NOMO-1 treated with DMSO at 0.1 percent for 48 hours (cell line): ENCODE data around the gene RAPGEF6.
"Not testable (repeated sequence)": the region's sequence is repeated elsewhere in the genome, so short reads cannot be mapped to it uniquely, and the experiment has no call there.

ENCODE experiments used
- DNase-seq: peaks from one replicate; lab custom pipeline; 2025; ENCODE audit not compliant: unreplicated experiment; lab: John Stamatoyannopoulos, UW

The RAPGEF6 gene

DNA sequence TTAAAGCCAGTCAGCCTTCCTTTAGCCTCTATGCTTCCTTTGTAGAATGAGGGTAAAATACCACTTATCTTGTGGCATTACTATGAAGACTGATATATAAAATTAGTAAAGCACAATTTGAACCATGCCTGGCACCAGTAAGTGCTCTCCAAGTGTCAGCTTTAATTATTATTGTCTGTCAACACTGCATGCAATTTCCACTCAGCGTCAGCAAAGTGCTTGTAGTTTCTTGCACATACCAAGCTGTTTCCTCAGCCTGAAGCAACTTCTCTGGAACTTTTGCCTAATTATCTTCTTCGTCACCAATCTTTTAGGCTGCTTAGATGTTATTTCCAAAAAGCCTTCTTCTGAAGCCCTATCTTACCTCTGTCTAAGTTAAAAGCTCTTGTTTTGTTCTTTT, 193.8 kb downstream of the RAPGEF6 start:
- DNase-seq = no peak

DNA sequence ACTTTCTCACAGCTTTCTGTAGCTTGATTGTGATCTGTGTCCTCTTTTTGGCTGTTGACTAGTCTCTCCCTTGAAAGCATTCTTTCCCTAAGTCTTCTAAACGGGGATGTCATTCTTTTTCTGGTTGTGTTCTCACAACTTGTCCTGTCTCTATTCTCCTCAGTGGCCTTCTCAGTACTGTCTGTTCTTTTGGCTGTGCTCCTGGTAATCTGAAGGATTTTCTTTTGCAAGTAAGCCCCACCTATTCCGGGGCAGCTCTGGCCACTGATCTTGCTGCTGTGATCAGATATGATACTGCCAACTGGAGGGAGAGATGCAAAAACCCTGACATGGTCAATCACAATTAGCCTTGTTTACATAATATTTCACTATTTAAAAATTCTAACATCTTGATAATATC, 198.9 kb downstream of the RAPGEF6 start:
- DNase-seq = no peak

DNA sequence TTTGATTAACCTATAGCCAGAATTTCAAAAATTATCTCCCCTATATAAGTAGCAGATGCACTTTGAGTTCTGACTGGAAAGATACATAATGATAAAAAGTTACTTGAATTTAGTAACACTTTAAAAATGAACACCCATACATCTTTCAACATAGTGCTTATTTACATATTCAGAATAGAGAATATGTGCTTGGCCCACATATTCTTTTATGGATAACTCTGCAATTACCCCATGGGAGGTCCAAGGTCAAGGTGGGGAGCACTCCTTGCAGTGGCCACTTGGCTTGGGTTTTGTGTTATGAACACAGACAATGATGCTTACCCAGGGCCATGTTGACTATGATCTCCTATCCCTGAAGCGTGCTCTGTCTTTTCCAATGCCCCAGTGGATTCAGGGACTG, 201.9 kb downstream of the RAPGEF6 start:
- DNase-seq = no peak

DNA sequence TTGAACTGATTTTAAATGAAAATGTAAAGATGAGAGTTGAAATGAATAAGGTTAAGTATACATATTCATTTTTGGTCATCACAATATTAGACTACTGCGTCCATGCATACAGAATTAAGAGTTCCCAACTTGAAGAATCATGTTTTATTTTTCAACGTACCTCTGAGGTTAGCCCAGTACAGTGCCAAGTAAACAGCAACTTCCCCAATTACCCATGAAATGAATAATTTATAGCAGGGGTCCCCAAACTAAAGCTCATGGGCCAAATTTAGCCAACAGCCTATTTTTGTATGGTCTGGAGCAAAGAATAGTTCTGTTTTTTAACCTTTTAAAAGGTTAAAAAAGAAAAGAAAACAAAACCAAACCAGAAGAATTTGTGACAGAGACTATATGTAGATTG, 203.2 kb downstream of the RAPGEF6 start:
- DNase-seq = no peak

DNA sequence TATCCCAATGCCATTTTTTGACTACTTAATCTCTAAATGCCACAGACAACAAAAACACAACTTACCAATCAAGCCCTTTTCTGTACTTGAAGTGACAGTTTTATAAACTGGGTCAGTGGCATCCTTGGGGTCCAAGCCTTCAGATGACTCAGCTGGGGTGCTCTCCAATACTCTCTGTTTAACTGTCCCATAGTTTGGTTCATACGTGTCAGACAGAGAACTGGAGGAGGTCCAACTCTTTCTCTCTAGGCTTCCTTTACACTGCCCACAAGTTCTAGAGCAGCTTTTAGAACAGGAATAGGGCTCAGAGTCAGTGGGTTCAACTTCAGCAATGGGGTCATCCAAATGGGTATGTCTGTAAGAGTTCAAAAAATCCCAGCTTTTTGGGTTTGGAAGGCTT, 204.2 kb downstream of the RAPGEF6 start:
- DNase-seq = no peak

DNA sequence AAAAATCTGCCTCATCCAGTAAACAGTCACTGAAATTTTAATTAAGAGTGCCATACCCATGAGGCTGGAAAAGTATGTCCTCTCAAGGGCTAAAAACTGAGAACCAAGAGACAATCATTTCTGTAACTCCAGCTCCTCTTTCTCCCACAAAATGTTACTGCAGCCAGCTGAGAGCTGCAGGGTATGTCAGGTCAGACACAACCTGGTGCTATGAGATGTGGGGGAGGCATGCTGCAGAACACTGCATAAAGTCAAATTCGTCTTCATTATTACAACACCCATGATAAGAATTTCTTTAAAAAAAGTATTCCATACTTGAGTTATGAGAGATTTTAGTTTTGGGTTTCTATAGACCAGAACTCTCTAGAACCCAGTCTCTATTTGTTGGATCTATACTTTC, 209.0 kb downstream of the RAPGEF6 start:
- DNase-seq = no peak

DNA sequence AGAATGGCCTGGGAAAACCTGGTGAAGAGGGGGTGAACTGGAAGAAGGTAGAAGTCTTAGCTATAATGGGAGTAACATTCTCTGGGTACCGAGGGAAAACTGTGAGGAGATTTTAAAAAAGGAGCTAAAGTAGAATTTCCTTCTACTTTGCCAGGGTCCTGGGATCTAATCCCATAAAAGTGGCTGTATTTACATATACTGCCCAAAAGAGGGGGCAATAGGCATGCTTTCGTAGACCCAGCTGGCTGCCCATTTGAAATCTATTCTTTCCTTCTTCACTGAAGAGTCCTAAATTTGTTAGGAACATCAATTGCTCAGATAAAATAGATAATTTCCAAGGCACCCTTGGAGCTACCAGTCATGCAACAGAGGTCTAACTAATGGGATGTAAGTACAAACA, 212.0 kb downstream of the RAPGEF6 start:
- no peak for DNase-seq

DNA sequence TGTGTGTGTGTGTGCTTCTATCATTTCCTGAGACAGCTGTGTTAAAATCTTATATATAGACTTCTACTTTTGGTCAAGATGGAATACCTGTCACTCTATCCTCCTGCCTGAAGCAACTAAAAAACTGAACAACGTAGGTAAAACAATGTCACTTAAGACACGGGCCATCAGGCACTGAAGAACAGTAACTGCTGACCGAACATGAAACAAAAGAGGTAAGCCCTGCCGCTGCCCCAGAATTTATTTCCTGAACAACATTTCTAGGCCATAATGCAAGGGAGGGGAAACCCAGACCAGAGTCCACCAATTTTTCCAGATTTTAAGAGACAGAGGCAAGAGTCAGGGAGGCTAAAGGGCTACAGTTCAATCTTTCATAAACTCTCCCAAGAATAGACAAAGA, 215.2 kb downstream of the RAPGEF6 start:
- no peak for DNase-seq

DNA sequence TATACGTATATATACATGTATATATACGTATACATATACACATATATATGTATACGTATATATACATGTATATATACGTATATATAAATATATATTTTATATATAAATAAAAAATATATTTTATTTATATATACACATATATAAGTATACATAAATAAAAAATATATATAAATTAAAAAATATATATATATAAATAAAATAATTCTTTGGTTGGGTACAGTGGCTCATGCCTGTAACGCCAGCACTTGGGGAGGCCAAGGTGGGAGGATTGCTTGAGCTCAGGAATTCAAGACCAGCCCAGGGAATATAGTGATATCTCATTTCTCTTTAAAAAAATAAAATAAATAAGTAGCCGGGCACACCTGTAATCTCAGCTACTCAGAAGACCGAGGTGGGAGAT, 216.2 kb downstream of the RAPGEF6 start:
- DNase-seq = no peak

DNA sequence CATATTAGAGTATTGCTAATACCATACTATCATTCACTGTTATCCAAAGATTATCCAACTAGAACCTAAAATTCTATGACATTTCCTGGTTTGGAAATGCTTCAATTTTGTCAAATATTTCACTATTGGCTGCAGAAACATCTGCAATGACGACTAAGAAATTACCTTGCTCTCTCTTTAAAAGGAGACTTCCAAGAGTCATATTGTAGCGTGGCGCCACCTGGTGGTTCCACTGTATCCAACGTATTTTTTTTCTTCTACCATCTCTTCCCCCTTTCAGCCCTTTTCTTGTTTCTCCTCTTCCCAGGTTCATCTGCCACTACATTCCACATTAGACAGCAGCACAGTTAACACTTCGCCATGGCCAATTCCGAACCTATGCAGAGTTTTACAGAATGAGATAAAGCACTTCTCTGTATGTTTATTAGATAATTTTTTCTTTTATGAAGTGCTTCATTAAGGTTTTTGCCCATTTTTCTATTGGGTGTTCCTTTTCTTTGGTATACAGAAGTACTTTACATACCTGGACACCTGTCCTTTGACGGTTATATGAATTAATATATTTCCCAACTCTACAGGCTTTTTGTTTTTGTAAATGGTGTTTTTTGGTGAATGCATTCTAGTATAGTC, 217.7 kb downstream of the RAPGEF6 start:
- DNase-seq = peak; percentile 58

DNA sequence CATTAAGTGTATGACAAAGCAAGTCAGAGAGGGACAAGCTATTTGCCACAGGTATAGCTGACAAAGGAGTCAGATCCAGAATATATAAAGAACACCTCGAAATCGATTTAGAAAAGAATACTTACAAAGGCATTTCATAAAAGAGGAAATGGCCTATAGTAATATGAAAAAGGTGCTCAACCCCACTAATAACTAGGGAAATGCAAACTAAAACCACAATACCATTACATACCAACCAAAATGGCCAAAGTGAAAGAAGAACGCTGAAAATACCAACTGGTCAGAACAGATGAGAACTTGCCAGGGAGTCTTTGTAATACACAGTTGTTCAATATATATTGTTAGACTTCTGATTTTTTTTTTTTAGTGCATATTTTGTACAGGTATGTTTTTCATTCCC, 218.3 kb downstream of the RAPGEF6 start:
- peak; percentile 18 for DNase-seq

DNA sequence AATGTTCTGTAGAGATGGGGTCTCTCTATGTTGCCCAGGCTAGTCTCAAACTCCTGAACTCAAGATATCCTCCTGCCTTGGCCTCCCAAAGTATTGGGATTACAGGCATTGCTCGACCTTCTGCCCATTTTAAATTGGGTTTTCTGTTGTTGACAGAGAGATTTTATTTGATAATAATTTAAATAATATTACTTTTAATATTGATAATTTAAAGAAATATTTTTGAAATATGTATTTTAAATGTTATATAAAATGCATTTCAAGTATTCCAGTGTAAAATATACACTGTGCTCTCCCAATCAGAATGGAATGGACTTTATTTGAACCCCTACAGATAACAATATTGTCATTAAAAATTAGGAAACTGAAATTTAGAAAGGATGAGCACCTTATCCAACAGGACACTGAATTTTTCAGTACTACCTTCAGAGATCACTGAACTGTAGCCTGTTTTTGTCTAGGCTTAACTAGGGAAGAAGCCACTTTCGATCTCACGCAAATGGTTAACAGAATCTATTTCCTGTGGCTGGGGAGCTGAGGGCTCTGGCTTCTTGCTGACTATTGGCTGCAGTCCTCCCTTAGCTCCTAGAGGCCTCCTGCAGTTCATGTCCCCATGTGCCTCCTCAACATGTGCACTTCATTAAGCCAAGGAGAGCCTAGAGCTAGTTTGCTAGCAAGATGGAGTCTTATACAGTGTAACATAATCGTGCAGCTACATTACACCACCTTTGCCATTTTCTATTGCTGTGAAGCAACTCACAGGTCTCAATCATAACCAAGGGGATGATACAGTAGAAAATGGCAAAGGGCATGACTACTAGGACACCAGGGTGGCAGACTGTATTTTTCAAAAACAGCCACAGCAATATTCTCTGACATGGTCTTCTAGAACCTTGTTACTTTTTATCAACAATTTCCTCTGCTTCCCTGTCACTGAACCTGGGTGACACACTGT, 221.1 kb downstream of the RAPGEF6 start:
- DNase-seq = no peak

DNA sequence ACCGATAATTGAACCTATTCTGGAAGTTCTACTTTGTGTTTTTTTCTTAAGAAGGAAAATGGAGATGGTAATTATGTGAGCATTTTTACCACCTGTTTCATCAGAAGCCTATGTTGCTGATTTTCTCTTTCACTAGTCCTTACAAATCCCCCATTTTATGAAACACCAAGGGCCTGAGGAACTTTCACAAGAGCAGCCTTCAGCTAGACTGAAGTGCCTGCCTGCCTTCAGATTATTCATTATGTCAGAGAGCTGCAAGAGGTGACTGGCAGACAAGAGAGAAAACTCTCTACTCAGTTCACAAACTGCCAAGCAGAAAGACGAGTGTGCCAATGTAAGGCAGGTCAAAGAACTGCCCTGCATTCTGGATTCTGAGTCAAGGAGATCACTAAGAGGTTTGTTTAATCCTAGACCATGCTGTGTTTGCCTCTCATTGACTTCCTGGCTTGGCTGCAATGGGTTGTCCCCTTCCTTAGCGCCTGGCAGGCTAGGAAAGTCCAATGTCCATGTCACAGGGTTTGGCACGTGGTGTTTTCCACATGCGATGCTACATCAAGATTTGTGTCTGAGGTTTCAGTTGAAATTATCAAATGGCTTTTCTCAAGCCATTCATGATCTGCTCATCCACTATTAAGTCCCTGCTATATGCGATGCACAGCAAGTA, 227.9 kb downstream of the RAPGEF6 start:
- DNase-seq = no peak

DNA sequence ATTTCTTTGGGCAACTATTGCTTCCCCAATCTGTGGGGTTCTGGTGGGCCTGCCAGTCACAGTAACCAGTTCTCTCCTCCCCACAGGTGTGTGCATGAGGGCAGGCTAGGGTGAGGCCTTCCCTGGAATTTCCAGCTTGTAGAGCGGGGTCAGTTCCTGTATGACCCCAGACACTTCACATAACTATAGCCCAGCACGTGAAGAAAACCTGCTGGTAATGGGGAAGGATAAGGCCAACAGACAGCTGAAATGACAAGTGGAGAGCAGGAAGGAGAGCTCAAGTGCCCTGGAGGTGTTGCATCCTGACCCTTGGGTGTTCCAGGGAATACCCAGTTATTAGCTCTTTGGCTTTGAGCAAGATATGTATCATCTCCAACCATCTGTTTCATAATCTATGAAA, 229.0 kb downstream of the RAPGEF6 start:
- DNase-seq = no peak

DNA sequence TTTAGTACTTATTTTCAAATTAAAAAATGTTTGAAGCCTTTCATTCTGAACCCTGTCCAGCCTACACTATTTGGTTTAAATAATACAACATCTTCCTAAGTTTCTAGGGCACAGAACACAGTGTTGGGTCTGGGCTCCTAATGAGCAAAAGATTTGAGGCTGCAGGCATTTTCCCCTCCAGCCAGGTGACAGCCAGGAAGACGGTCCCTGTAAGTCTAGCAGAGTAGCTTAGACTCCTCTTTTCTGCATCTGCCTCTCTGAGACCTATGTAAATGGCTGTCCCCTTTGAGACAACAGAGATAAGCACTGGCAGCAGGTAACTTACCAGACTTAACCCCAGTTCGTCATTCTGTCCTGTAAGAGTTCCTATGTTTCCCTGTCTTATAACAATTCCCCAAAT, 229.4 kb downstream of the RAPGEF6 start:
- no peak for DNase-seq

DNA sequence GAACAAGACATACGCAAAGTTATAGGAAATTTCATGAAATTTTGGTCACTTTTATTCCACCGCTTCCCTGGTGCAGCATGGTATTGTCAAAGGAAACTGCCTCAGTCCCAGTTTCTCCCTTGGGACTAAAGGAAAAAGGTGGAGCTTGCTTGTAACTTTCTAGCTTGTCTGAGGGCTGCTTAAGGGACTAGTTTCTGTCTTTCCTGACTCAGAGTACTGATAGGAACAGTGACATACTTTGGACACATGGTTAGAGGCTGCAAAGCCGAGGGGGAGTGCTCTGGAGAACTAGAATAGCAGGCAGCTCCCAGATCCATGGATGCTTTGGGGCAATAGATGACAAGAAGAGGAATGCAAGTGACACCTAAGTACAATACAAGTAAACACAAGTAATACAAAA, 234.4 kb downstream of the RAPGEF6 start:
- DNase-seq = no peak

DNA sequence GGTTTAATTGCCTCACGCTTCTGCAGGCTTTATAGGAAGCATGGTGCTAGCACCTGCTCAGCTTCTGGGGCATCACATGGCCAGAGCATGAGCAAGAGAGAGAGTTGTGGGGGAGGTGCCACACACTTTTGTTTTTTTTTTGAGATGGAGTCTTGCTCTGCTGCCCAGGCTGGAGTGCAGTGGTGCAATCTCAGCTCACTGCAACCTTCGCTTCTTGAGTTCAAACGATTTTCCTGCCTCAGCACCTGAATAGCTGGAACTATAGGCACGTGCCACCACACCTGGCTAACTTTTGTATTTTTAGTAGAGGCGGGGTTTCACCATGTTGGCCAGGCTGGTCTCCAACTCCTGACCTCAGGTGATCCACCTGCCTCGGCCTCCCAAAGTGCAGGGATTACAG, 236.0 kb downstream of the RAPGEF6 start:
- DNase-seq = not testable (repeated sequence)

DNA sequence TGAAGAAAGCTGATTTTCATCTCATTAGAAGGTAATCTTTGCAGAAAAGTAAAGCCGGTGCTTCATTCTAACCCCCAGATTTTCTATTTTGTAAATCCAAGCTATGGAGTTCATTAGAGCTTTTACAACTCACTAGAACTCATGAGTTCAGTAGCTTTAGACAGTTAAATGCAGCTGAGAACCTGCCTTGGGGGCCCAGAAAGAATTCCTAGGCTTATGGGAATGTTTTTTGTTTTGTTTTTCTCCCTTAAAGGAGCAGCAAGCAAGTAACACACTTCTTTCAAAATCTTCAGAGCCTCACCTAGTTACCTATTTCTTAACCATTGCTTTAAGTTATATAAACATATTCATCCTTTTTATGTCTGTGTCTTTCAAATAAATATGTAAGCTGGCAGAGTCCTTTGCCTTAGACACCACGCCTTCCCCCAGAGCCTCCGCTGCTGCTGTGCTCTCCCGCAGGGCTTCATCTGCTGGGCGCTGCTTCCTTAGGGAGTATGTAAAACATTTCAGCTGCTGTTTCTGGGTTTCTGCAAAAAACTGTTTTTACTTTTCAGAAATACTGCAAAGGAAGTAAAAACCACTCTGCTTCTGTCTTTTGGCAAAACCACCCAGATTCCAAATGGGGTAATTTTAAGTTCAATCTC, 238.3 kb downstream of the RAPGEF6 start:
- no peak for DNase-seq

DNA sequence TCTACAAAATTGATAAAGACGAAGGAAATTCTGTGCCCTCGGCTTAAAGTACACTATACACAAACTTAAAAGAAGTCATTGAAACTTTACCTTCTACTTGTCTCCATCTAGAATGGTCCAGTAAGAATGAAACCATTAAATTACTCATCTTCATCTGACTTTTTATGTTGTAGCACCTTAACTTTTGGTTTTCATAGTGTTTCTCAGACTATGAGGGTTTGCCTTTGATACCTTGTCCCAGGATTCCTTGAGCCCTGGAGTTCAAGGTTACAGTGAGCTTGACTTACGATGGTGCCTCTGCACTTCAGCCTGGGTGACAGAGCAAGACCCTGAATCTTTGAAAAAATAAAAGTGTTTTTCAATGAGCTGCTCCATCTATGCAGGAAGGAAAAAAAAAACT, 239.0 kb downstream of the RAPGEF6 start:
- no peak for DNase-seq

DNA sequence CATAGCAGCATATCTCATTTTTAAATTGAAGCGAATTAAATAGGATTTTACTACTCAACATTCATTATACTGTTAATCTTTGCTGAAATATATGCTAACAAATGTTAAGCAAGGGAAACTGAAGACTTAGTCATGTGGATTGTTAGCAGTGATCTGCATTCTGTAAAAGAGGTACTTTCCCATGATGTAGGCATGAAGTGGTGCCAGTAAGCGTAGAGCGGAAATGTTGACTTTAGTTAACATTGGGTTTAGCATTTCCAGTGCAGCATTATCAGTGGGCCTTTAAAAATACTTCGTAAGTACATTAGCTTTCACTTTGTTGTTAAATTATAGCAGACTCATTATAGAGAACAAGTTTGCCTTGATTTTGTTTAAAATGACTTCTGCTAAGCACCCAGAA, 240.9 kb downstream of the RAPGEF6 start:
- DNase-seq = no peak

DNA sequence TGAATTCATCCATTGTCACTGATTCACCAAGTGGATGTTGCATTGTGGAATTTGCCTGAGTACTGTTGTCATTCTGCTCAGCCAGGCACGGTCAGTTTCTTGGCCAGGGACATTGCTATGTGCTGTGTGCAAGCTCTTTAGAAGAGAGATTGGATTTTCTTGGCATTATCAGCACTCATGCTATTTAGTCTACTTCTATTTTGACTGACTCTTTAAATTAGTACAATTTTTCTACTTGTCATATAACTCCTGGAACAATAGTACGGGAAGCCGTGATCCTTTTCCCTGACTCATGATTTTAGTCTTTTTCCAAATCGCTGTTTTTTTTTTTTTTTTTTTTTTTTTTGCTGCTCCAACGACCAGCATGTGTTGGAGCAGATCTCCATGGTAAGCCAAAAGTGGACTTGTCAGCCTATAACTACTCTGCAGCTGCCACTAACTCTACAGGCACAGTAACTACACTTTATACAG, 241.5 kb downstream of the RAPGEF6 start:
- no peak for DNase-seq
